Upper lobe of left lung (tissue), 6 donors: Measurements from ENCODE around the gene DCX. TPM values are rescaled to one million over a fixed set of nuclear protein-coding genes. Genes with fewer than 3 reads are reported as not detected.

Experiments
- ATAC-seq, 2 donors: fragments of 200-7000 bp; cut with Tn5 transposase; one replicate each; pipeline ENCODE4 v1.9.1; 2022; ENCODE audit warnings: mild to moderate bottlenecking in 2 of 2, moderate library complexity in 2 of 2; ENCODE audit not compliant: low FRiP score in 2 of 2
- DNase-seq, 2 donors: peaks; one replicate each; pipeline ENCODE4 v3.0.0-alpha.2; 2019 to 2020
- H3K27ac ChIP-seq, 4 donors: fragments of 200-600 bp; sonication (generic); one replicate each; pipeline ENCODE4 v1.5.1; 2016 to 2019
- H3K27me3 ChIP-seq, 4 donors: fragments of 200-600 bp; sonication (generic); one replicate each; pipeline ENCODE4 v1.5.1; 2017 to 2019
- H3K36me3 ChIP-seq, 4 donors: fragments of 200-600 bp; sonication (generic); one replicate each; pipeline ENCODE4 v1.5.1; 2016 to 2019
- H3K4me1 ChIP-seq, 4 donors: fragments of 200-600 bp; sonication (generic); one replicate each; pipeline ENCODE4 v1.5.1; 2018 to 2019
- H3K4me3 ChIP-seq, 4 donors: fragments of 200-600 bp; sonication (generic); one replicate each; pipeline ENCODE4 v1.5.1; 2017 to 2019; ENCODE audit warnings: mild to moderate bottlenecking in 2 of 4, moderate library complexity in 1 of 4
- H3K9me3 ChIP-seq, 4 donors: fragments of 200-600 bp; sonication (generic); one replicate each; pipeline ENCODE4 v1.5.1; 2018 to 2019
- CTCF ChIP-seq, 6 experiments: fragments of 450-650 bp in 4 of 6; fragments of 200-600 bp in 2 of 6; sonication (generic) in 2 of 6; IDR thresholded peaks; one replicate each; pipeline ENCODE4 v1.5.1; 2016 to 2019; ENCODE audit warnings: antibody characterized with exemption in 6 of 6
- EP300 ChIP-seq, 4 donors: sonication (generic); formaldehyde crosslinking; IDR thresholded peaks; one replicate each; pipeline ENCODE4 v1.5.1; 2017; ENCODE audit warnings: antibody characterized with exemption in 4 of 4, control low read depth in 2 of 4
- POLR2A ChIP-seq, 4 donors: fragments of 450-650 bp; IDR thresholded peaks; one replicate each; pipeline ENCODE4 v1.5.1; 2016 to 2017; ENCODE audit warnings: antibody characterized with exemption in 4 of 4, mild to moderate bottlenecking in 2 of 4
- POLR2AphosphoS5 ChIP-seq, 2 donors: sonication (generic); formaldehyde crosslinking; IDR thresholded peaks; one replicate each; pipeline ENCODE4 v1.5.1; 2017; ENCODE audit warnings: antibody characterized with exemption in 2 of 2
- WGBS, 2 donors: methylation state at CpG; one replicate each; pipeline ENCODE4 v1.1.5; 2017 to 2018; 5-methylcytosine and 5-hydroxymethylcytosine counted together
- small RNA-seq, 4 donors: library from RNA; depleted of rRNA; stranded (forward); fragments of <200 nt; gene quantifications; one replicate each; pipeline ENCODE3, GENCODE V24; 2016
- total RNA-seq, 6 donors: library from RNA; depleted of rRNA in 4 of 6; stranded (reverse); fragments of >200 nt in 4 of 6; gene quantifications; one replicate each; pipeline versions ENCODE4 v1.1.0 to v1.2.1, GENCODE V29; 2016 to 2021
- donor health status: DM: no; HTN: no; CAD: no; lungs with moderate emphysema.
- donor health status: DM: no; HTN: yes; CAD: no; lungs with severe emphysema.

The DCX gene
- total RNA-seq, 6 donors from 2014 or later, result not detected

- Histone ChIP-seq H3K9me3 (no peaks in the 10 kb centered on the region), H3K36me3 (no peaks in the 10 kb centered on the region), H3K4me3 (no peak overlapping the region), H3K27ac (no peak overlapping the region), H3K27me3 (no peaks in the 10 kb centered on the region), H3K4me1 (no peaks in the 10 kb centered on the region)
- no peak for DNase-seq
- TF ChIP-seq CTCF (IDR thresholded peaks at IDR 0.05), result no peak
- no peak for TF ChIP-seq EP300 (IDR thresholded peaks at IDR 0.05)
- no peak for TF ChIP-seq POLR2A (IDR thresholded peaks at IDR 0.05)
- no peak for TF ChIP-seq POLR2AphosphoS5 (IDR thresholded peaks at IDR 0.05)
- WGBS, 2 donors, result 67 to 82% methylated on average over 3 of the region's 3 CpGs
- no peak for ATAC-seq
Observed at GRCh38 chrX:111257733-111258132, 154.3 kb downstream of the DCX start.

- Histone ChIP-seq H3K27ac (no peak overlapping the region), H3K27me3 (no peaks in the 10 kb centered on the region)
- 72 to 78% methylated on average over 7 of the region's 7 CpGs for WGBS, 2 donors
Observed at GRCh38 chrX:111254896-111255693, 156.9 kb downstream of the DCX start.

GRCh38 chrX:111244235-111244750 is 167.7 kb downstream of the DCX start:
- no peak for ATAC-seq
- no peak overlapping the region for H3K27ac ChIP-seq
- DNase-seq, result no peak

More at GRCh38 chrX:111254896-111255693, 156.9 kb downstream of the DCX start:
- ATAC-seq (no peak), DNase-seq (no peak)
- H3K4me3 ChIP-seq, result no peak overlapping the region
- H3K36me3 ChIP-seq, result no peaks in the 10 kb centered on the region
- no peaks in the 10 kb centered on the region for H3K4me1 ChIP-seq
- TF ChIP-seq POLR2AphosphoS5 (IDR thresholded peaks at IDR 0.05) (no peak), EP300 (IDR thresholded peaks at IDR 0.05) (no peak), POLR2A (IDR thresholded peaks at IDR 0.05) (no peak), CTCF (IDR thresholded peaks at IDR 0.05) (no peak)
- H3K9me3 ChIP-seq, result no peaks in the 10 kb centered on the region

More at GRCh38 chrX:111244235-111244750, 167.7 kb downstream of the DCX start:
- no peaks in the 10 kb centered on the region for H3K4me1 ChIP-seq
- H3K36me3 ChIP-seq, result no peaks in the 10 kb centered on the region
- no peaks in the 10 kb centered on the region for H3K9me3 ChIP-seq
- no peaks in the 10 kb centered on the region for H3K27me3 ChIP-seq
- no peak overlapping the region for H3K4me3 ChIP-seq
- TF ChIP-seq CTCF (IDR thresholded peaks at IDR 0.05) (peak in 5 of 6 experiments; percentile 18 to 44 (median 38)), POLR2AphosphoS5 (IDR thresholded peaks at IDR 0.05) (no peak), EP300 (IDR thresholded peaks at IDR 0.05) (no peak), POLR2A (IDR thresholded peaks at IDR 0.05) (no peak)
- WGBS, 2 donors, result 34 to 53% methylated on average over 2 of the region's 2 CpGs

Small RNA genes within 50 kb of the gene (small RNA-seq; reads per million reads assigned to genes)
- gene RNU6-496P, result 0 to 0.55 (median 0) reads per million in 4 donors

Other genes starting within 250 kb of the DCX start
- gene CAPN6, start 141.7 kb downstream of the DCX start, total RNA-seq, result under 1 TPM in 4 of 6 donors, not detected in 2; 0.20 to 0.69 (median 0.43) TPM
- gene SERTM2, start 99.5 kb upstream of the DCX start, total RNA-seq, result under 1 TPM in 2 of 6 donors, not detected in 4; 0.09 to 0.27 TPM